Retinal pigment epithelial cell (primary cell): ENCODE results near the gene SDE2.
"Not testable (repeated sequence)": the region's sequence is repeated elsewhere in the genome, so short reads cannot be mapped to it uniquely, and the experiment has no call there.

Source experiments
- DNase-seq: peaks from one replicate; pipeline ENCODE4 v3.0.0-alpha.2; 2010; ENCODE audit warnings: low read depth
- H3K4me3 ChIP-seq: 2 replicates; pipeline ENCODE4 v1.5.1; 2011; ENCODE audit warnings: mild to moderate bottlenecking, low read length, control low read depth, moderate library complexity
- CTCF ChIP-seq: conservative IDR thresholded peaks from 2 replicates; pipeline ENCODE4 v1.5.1; 2011; ENCODE audit warnings: low read depth, low read length, control low read depth, inconsistent platforms

SDE2 gene

GRCh38 chr1:225940385-225941151 is 58.6 kb downstream of the SDE2 start:
- no peak for DNase-seq
- no peak overlapping the region for H3K4me3 ChIP-seq
- no peak for TF ChIP-seq CTCF

- DNase-seq, H3K4me3 ChIP-seq: not testable (repeated sequence)
Measured at GRCh38 chr1:225939939-225940310, 59.2 kb downstream of the SDE2 start.

GRCh38 chr1:225939097-225939938 is 59.8 kb downstream of the SDE2 start:
- DNase-seq, H3K4me3 ChIP-seq: not testable (repeated sequence)

GRCh38 chr1:225937048-225937968 is 61.8 kb downstream of the SDE2 start:
- no peak for DNase-seq
- no peak overlapping the region for H3K4me3 ChIP-seq
- no peak for TF ChIP-seq CTCF

- DNase-seq = no peak
- TF ChIP-seq CTCF = no peak
- H3K4me3 ChIP-seq = no peak overlapping the region
Measured at GRCh38 chr1:225936523-225936922, 62.6 kb downstream of the SDE2 start.

GRCh38 chr1:225936086-225936485 is 63.1 kb downstream of the SDE2 start:
- not testable (repeated sequence) for DNase-seq

DNA sequence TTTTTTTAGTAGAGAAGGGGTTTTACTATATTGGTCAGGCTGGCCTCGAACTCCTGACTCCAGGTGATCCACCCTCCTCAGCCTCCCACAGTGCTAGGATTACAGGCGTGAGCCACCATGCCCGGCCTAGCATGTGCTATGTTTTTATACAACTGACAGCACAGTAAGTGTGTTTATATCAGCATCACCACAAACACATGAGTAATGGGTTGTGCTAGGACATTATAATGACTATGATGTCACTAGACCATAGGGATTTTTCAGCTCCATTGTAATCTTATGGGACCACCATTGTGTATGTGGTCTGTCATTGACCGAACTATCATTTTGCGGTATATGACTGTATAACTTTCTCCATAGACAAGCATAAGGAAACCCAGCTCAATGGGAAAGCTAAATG is 64.4 kb downstream of the SDE2 start:
- no peak overlapping the region for H3K4me3 ChIP-seq
- no peak for DNase-seq
- TF ChIP-seq CTCF = no peak

More at GRCh38 chr1:225936086-225936485, 63.1 kb downstream of the SDE2 start:
- H3K4me3 ChIP-seq = not testable (repeated sequence)

GRCh38 chr1:225933072-225933471 is 66.1 kb downstream of the SDE2 start:
- no peak for TF ChIP-seq CTCF
- no peak for DNase-seq
- no peak overlapping the region for H3K4me3 ChIP-seq
